Activated CD4-positive, alpha-beta T cell treated with anti-CD3 and anti-CD28 coated beads for 1 hour (primary cell): Measurements from ENCODE around the gene ENTPD5.
"Not testable (repeated sequence)": the region's sequence is repeated elsewhere in the genome, so short reads cannot be mapped to it uniquely, and the experiment has no call there.

Experiments
- DNase-seq: peaks from one replicate; pipeline ENCODE4 v3.0.0-alpha.2; 2020

The ENTPD5 gene

GRCh38 chr14:73937012-73937411 lies 82.1 kb downstream of the ENTPD5 start:
- DNase-seq = no peak

DNA sequence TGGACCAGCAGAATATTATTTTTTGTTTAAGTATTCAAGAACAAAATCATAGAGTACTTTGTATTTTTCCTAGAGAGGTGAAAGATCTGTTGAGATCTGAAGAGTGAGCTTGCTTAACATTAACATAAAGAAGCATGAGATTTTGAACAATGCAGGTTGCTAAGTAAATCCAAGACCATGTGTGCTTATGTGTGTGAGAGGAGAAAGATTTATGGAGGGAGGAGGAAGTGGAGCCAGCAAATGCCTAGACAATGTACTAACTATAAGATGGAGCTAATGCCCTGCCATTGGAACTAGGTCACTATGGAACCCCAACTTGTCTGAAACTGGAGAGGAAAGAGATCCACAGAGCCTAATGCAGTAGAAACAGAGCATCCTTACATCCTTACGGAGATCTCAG lies 82.5 kb downstream of the ENTPD5 start:
- no peak for DNase-seq

- DNase-seq = no peak
Observed at GRCh38 chr14:73935666-73936065, 83.4 kb downstream of the ENTPD5 start.

DNA sequence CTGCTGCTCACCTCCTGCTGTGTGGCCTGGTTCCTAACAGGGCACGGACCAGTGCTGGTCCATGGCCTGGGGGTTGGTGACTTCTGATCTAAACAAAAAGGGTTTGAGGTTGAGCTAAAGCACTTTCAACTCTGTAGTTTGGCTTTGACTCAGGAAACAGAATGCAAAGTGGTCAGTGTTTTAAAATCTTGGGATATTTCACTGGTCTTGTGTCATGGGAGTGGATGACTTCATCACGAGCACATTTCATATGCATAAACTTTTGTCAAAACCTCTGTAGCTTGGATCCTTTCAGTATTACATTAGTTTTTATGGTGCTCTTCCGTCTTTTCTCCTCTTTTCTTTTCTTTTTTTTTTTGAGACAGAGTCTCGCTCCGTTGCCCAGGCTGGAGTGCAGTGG lies 94.8 kb downstream of the ENTPD5 start:
- DNase-seq = no peak

DNA sequence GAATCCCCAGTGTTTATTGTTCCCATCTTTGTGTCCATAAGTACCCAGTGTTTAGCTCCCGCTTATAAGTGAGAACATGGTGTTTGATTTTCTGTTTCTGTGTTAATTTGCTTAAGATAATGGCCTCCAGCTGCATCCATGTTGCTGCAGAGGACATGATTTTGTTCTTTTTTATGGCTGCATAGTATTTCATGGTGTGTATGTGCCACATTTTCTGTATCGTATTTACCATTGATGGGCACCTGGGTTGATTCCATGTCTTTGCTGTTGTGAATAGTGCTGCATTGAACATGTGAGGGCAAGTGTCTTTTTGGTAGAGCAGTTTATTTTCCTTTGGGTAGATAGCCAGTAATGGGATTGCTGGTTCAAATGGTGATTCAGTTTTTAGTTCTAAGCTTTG lies 99.6 kb downstream of the ENTPD5 start:
- not testable (repeated sequence) for DNase-seq

DNA sequence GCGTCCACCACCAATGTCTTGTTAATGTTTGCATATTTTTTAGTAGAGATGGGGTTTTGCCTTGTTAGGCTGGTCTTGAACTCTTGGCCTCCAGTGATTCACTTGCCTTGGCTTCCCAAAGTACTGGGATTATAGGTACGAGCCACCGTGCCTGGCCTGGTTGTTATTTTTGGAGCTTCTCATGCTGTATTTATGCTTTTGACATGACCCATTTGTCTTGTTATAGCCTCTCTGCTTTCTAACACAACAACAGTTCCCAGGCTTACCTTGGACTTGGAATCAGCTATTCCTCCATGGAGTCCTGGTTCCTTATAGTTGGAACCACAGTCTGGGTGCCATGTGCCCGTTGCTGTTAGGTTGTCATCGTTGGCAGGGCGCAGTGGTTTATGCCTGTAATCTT lies 102.8 kb downstream of the ENTPD5 start:
- DNase-seq = no peak

DNA sequence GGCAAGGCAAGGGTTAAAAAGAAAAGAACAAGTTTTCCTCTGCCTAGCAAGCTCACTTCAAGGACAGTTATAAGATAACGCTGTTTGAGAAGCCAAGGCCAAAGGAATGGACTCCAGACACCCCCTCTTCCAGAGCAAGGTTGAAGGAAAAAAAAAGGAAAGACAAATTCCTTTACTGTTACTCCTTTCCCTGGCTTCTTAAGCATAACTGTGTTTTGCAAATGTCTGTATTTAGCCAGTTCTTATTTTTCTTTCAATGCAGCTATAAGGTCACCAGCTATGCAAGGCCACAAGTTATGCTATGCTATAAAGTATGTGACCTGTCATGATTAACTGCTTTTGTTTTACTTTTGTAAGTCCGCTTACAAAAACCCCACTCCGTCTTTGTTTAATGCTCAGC lies 105.8 kb downstream of the ENTPD5 start:
- no peak for DNase-seq

GRCh38 chr14:73909681-73910080 lies 109.4 kb downstream of the ENTPD5 start:
- DNase-seq = no peak
